ENCODE results near the gene MDP1.

GRCh38 chr14:24234095-24235005 is 18.5 kb upstream of the MDP1 start:
- TF ChIP-seq CTCF (conservative IDR thresholded peaks at IDR 0.05; ENCODE audit: low read depth in 2 of 2): no peak
- no peak for TF ChIP-seq POLR2AphosphoS5 (IDR thresholded peaks at IDR 0.05; ENCODE audit: low read depth)
- TF ChIP-seq CREB1 (CRISPR knock-in tag; IDR thresholded peaks at IDR 0.05; ENCODE audit: low read depth): no peak
- no peak for TF ChIP-seq JUNB (IDR thresholded peaks at IDR 0.05; ENCODE audit: unreplicated experiment)
- no peak for TF ChIP-seq EZH2phosphoT487 (IDR thresholded peaks at IDR 0.05; ENCODE audit: unreplicated experiment)
- no peak for TF ChIP-seq EZH2 (IDR thresholded peaks at IDR 0.05; ENCODE audit: low read depth, unreplicated experiment)
- no peak for TF ChIP-seq STAT1 (IDR thresholded peaks at IDR 0.05; ENCODE audit: unreplicated experiment)
- no peak for TF ChIP-seq ZNF331 (CRISPR knock-in tag; IDR thresholded peaks at IDR 0.05; ENCODE audit: low read depth)
- no peak for TF ChIP-seq REST (IDR thresholded peaks at IDR 0.05; ENCODE audit: unreplicated experiment)
- no peak for TF ChIP-seq ZNF462 (CRISPR knock-in tag; IDR thresholded peaks at IDR 0.05)
